ENCODE measurements around the gene CENPU. TPM values are rescaled to one million over a fixed set of nuclear protein-coding genes. Genes with fewer than 3 reads are reported as not detected.
A peak's percentile ranks its signal among the peaks of the same experiment; 100 is the strongest.
"Not testable (repeated sequence)": the region's sequence is repeated elsewhere in the genome, so short reads cannot be mapped to it uniquely, and the experiment has no call there.

CENPU gene
- total RNA-seq, 1 donor from 2014 or later = 1.8 TPM

DNA sequence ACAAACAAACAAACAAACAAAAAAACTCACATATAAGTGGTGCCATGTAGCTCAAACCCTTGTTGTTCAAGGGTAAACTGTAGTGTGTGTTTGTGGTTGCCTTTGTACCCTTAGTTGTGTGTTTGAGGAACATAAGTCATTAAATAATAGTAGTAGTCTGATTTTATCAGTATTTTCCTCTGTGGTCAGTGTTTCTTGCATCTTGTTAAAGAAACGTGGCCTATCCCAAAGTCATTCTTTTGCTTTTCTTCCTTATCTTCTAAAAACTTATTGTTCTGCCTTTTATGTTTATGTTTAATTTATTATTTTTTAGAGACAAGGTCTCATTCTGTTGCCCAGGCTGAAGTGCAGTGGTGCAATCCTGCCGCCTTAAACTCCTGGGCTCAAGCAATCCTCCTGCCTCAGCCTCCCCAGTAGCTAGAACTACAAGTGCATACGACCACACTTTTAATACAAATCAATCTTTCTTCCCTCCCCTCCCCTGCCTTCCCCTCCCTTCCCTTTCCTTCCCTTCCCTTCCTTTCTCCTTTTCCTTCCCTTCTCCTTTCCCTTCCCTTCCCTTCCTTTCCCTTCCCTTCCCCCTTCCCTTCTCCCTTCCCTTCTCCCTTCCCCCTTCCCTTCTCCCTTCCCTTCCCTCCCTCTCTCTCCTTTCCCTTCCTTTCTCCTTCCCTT lies 57.9 kb downstream of the CENPU start:
- ATAC-seq (no peak), DNase-seq (ENCODE audit: missing footprints) (no peak)
- intact Hi-C loops (cut with DNase I) = no loop called here

DNA sequence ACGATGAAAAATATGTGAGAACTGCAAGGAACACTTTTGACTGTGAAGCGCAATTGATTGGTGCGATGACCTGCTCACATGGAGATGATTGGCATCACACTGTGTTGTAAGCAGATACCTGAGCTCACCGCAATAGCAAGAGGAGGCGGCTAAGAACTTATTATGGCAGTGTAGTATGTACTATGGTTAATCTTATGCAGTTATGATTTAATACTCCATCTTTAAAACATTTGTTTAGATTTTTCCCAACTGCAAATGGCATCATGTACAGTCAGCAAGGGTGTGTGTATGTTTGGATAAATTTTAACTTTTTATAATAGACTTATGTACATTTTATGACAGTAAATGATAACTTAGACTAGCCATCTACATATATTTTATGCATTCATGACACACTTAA lies 58.9 kb downstream of the CENPU start:
- DNase-seq (ENCODE audit: missing footprints) (no peak), ATAC-seq (no peak)
- intact Hi-C loops (cut with DNase I) = no loop called here

DNA sequence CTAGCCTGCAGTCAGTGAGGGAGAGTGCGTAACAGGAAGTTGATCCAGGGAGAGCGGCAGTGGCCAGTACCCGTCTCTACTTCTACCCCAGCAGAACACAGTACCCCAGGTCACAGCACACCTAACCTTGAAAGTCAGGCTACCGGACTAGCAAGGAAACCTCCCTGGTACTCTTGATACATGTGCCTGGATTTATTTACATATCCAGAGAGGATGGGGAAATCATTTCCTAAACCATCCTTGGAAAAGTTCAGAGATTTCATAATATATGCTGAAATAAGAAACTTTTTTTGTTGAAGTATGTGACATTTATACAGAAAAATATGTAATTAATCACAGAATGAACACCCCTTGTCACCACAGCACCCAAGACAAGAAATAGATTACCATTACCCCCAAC lies 59.9 kb downstream of the CENPU start:
- no peak for DNase-seq (ENCODE audit: missing footprints)
- intact Hi-C loops (cut with DNase I) = no loop called here
- ATAC-seq = no peak

- DNase-seq (ENCODE audit: missing footprints) (no peak), ATAC-seq (no peak)
- intact Hi-C loops (cut with DNase I) = no loop called here
Observed at GRCh38 chr4:184672741-184673140, 61.2 kb downstream of the CENPU start.

- DNase-seq (ENCODE audit: missing footprints) (no peak), ATAC-seq (no peak)
- intact Hi-C loops (cut with DNase I) = no loop called here
Observed at GRCh38 chr4:184671101-184671500, 62.8 kb downstream of the CENPU start.

DNA sequence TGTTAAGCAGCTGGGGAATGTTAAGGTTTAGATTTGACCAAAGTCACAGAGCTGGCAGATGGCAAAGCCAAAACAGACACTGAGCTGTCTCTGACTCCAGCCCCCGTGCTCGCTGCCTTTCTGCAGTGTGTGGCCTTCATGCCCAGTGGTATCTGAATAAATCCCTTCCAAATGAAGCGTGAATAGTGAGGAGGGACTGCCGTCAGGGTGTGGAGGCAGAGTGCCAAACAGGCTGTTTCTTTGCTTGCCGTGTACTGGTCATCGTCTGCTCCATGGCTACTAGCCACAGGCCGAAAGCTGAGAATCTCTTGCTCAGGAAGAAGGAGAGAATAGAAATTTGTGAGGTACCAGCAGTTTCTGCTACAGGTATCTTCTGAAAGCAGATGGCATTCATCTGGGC lies 64.6 kb downstream of the CENPU start:
- intact Hi-C loops (cut with DNase I) = no loop called here
- ATAC-seq (no peak), DNase-seq (ENCODE audit: missing footprints) (no peak)

GRCh38 chr4:184668511-184669114 lies 65.3 kb downstream of the CENPU start:
- no peak for DNase-seq (ENCODE audit: missing footprints)
- peak; percentile 23 for ATAC-seq
- intact Hi-C loops (cut with DNase I) = no loop called here

DNA sequence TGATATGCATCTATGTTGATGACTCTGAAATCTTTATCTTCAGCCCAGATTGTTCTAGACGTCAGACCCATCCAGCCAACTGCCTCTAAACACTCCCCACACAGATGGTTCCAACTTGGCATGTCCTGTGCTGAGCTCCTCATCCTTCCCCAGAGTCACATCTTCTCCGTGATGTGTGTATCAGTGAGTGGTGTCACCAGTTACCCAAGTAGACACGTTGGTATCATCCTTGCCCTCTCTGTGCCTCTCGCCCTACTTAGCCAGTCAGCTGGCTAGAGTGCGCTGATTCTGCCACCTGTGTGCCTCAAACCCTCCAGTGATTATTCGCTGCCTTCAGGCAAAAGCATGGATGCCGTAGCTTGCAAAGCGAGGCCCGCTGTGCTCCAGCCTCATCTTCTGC lies 65.8 kb downstream of the CENPU start:
- DNase-seq (ENCODE audit: missing footprints) (no peak), ATAC-seq (no peak)
- intact Hi-C loops (cut with DNase I) = no loop called here

GRCh38 chr4:184666670-184667069 lies 67.2 kb downstream of the CENPU start:
- intact Hi-C loops (cut with DNase I) = no loop called here
- DNase-seq (ENCODE audit: missing footprints) (no peak), ATAC-seq (no peak)

- intact Hi-C loops (cut with DNase I) = no loop called here
- peak; percentile 72 for ATAC-seq
- no peak for DNase-seq (ENCODE audit: missing footprints)
Observed at GRCh38 chr4:184664445-184665210, 69.3 kb downstream of the CENPU start.

DNA sequence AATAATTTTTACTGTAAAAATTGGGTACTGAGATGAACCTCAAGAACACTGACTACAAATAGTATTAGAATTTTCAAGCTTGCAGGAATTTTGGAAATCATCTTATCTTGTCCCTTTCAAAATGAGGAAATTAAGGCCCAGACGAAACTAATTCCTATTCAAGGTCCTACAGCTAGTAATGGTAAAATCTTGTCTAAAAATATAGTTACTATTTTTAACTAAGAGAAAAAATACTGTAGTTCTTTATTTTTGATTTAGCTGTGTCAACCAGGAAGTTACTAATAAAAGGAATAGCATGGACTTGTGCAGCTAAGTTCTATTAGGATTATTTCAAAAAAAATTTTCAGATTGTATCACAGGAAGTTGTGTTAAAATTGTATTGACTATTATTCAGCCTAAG lies 71.7 kb downstream of the CENPU start:
- no peak for DNase-seq (ENCODE audit: missing footprints)
- intact Hi-C loops (cut with DNase I) = no loop called here
- no peak for ATAC-seq

DNA sequence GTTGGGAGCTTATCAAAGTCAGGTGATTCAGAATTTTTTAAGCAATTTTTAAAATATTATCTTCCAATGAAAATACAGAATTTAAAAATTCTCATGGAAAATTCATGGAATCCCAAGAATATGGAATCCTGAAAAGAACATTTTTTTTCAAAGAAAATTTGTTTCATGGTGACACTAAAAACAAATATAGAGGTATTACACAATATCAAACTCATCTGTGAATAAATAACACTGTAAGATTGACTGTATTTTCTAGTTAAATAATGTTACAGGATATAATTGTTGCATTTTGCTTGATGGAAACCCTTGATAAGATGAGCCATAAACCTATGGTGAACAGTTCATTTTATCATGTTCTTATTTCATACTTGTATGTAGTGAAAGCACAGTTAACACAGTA lies 72.9 kb downstream of the CENPU start:
- ATAC-seq (no peak), DNase-seq (ENCODE audit: missing footprints) (no peak)
- intact Hi-C loops (cut with DNase I) = no loop called here

- DNase-seq (ENCODE audit: missing footprints); ATAC-seq; intact Hi-C loops (cut with DNase I): not testable (repeated sequence)
Observed at GRCh38 chr4:184657820-184658219, 76.1 kb downstream of the CENPU start.

DNA sequence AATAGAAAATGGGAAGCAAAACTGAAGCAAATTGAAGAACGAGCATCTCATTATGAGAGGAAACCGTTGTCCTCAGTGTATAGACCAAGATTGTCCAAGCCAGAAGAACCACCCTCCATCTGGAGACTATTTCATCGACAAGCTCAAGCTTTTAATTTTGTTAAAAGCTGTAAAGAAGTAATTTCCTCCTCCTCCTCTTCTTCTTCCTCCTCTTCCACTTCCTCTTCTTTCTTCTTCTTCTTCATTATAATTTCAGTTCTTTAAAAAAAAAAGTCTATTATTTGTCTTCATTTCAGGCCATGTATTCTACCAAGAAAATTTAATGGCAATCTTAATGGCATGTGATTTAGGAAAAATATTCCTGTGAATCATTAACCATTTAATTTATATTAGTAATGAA lies 76.8 kb downstream of the CENPU start:
- intact Hi-C loops (cut with DNase I) = no loop called here
- ATAC-seq (no peak), DNase-seq (ENCODE audit: missing footprints) (no peak)

DNA sequence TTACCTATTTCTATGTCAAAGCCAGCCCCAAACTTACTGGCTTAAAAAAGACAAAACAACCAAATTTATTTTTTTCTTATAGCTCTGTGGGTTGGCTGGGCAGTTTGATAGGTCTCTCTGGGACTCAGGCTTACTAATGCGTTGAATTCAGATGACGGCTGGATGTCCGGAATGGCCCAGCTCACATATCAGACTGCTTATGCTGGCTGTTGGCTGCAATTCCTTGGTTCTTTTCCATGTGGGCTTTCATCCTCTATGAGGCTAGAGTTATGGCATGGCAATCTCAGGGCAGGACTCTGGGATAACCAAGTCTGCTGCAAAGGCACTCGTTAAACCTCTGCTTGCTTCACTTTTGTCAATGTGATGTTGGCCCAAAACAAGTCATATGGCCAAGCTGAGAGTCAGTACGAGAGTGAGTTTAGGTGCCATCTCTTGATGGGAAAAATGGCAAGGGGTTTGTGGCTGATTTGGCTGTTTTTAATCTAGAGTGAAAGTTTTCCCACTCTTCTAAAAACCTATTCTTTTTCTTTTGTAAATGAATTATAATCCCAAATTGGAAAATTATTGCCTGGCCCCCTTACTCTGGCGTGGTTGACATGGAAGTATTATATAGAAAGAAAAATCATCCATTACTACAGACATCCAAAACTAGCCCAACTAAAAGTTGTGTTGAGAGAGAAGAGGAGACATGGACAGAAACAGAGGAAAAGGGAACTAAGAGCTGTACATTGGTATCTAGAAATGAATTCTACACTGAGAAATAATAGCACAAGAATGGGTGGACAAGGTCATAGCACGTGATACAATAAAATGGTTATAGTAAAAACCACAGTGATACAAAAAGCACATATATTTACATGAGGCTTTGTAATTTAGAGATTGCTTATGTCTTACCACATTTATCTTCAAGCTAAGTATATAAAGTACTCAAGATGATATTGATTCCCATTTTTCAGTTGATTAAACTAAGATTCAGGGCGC lies 77.7 kb downstream of the CENPU start:
- ATAC-seq = peak; percentile 85
- DNase-seq (ENCODE audit: missing footprints) = no peak
- intact Hi-C loops (cut with DNase I) = no loop called here

DNA sequence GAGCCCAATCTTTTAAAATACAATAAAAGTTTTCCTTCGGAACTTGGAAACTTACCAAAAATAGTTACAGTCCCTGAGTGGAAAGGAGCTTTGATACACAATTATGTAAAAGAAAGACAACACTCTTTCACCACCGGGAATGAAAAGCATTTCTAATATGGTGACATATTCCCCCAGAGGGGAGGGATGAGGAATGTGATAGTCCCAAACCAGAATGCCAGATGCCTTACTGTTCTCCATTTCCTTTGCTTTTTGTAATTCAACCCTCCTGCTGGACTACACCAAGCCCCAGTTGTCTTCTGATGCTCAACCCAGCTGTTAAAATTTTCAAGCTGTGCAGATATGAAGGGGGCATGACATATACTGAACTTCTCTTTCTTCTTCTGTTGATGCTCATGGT lies 80.2 kb downstream of the CENPU start:
- ATAC-seq (no peak), DNase-seq (ENCODE audit: missing footprints) (no peak)
- intact Hi-C loops (cut with DNase I) = no loop called here

GRCh38 chr4:184652681-184653080 lies 81.2 kb downstream of the CENPU start:
- intact Hi-C loops (cut with DNase I) = not testable (repeated sequence)

DNA sequence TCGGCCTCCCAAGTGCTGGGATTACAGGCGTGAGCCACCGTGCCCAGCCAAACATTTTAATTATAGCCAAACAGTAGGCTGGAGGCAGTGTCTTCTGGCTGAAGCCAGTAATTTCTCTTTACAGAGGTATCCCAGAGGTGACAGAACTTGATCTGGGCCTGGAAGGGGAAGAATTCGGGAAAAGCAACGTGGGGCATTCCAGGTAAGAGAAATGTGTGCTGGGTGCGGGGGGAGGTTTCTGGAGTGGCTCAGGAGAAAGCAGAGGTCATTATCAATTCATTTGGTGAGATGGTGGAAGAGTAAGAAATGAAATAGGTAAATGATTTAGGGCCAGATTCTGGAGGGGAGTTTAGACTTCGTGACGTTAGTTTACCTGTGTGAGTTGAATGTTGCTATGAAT lies 82.0 kb downstream of the CENPU start:
- intact Hi-C loops (cut with DNase I) = no loop called here
- ATAC-seq (no peak), DNase-seq (ENCODE audit: missing footprints) (no peak)

More at GRCh38 chr4:184652681-184653080, 81.2 kb downstream of the CENPU start:
- DNase-seq (ENCODE audit: missing footprints); ATAC-seq: not testable (repeated sequence)
